Smooth muscle cell (in vitro differentiated cells): Measurements from ENCODE around the gene PCDHGB2. TPM values are rescaled to one million over a fixed set of nuclear protein-coding genes. Genes with fewer than 3 reads are reported as not detected.
"Not testable (repeated sequence)": the region's sequence is repeated elsewhere in the genome, so short reads cannot be mapped to it uniquely, and the experiment has no call there.

ENCODE experiments used
- DNase-seq: peaks from one replicate; lab custom pipeline; 2025; ENCODE audit not compliant: unreplicated experiment; lab: John Stamatoyannopoulos, UW
- H2AFZ ChIP-seq: fragments of 200-600 bp; sonication (generic); 2 replicates; pipeline ENCODE4 v1.6.0; 2016; ENCODE audit warnings: antibody characterized with exemption, low read depth, mild to moderate bottlenecking
- H3F3A ChIP-seq: fragments of 200-600 bp; sonication (generic); 2 replicates; pipeline ENCODE4 v1.6.0; 2017; ENCODE audit warnings: antibody characterized with exemption, low read depth
- H3K27ac ChIP-seq: fragments of 200-600 bp; sonication (generic); 2 replicates; pipeline ENCODE4 v1.5.1; 2016; ENCODE audit warnings: low read depth, mild to moderate bottlenecking
- H3K27me3 ChIP-seq: fragments of 200-600 bp; sonication (generic); 2 replicates; pipeline ENCODE4 v1.6.1; 2016; ENCODE audit warnings: low read depth, mild to moderate bottlenecking
- H3K36me3 ChIP-seq: fragments of 200-600 bp; sonication (generic); 2 replicates; pipeline ENCODE4 v1.5.1; 2016; ENCODE audit warnings: low read depth
- H3K4me1 ChIP-seq: fragments of 200-600 bp; sonication (generic); 2 replicates; pipeline ENCODE4 v1.5.1; 2016; ENCODE audit warnings: low read depth
- H3K4me2 ChIP-seq: fragments of 200-600 bp; sonication (generic); 2 replicates; pipeline ENCODE4 v1.6.0; 2016; ENCODE audit warnings: mild to moderate bottlenecking
- H3K4me3 ChIP-seq: fragments of 200-600 bp; sonication (generic); 2 replicates; pipeline ENCODE4 v1.5.1; 2016; ENCODE audit warnings: mild to moderate bottlenecking
- H3K79me2 ChIP-seq: fragments of 200-600 bp; sonication (generic); 2 replicates; pipeline ENCODE4 v1.6.0; 2016; ENCODE audit warnings: low read depth, mild to moderate bottlenecking
- H3K9ac ChIP-seq: fragments of 200-600 bp; sonication (generic); 2 replicates; pipeline ENCODE4 v1.6.0; 2016; ENCODE audit warnings: low read depth
- H3K9me3 ChIP-seq: fragments of 200-600 bp; sonication (generic); replicated peaks from 2 replicates; pipeline ENCODE4 v1.5.1; 2016; ENCODE audit warnings: low read depth
- H4K20me1 ChIP-seq: fragments of 200-600 bp; sonication (generic); 2 replicates; pipeline ENCODE4 v1.6.0; 2016; ENCODE audit warnings: low read depth
- WGBS: methylation state at CpG from one replicate; pipeline ENCODE4 v1.1.7; 2016; ENCODE audit warnings: low lambda C conversion rate; 5-methylcytosine and 5-hydroxymethylcytosine counted together
- polyA plus RNA-seq: library from polyadenylated mRNA; unstranded; fragments of >200 nt; fragmentation: Nextera tagmentation; extraction: Ambion mirVana; gene quantifications from 2 replicates; pipeline ENCODE4 v1.2.1, GENCODE V29; 2016
- total RNA-seq: library from RNA; depleted of rRNA; stranded (reverse); fragments of >200 nt; gene quantifications from 2 replicates; pipeline ENCODE4 v1.2.3, GENCODE V29; 2014
- TF ChIP-seq, protein P1 (sequence below): fragments of 200-600 bp; sonication (generic); IDR thresholded peaks from 2 replicates; pipeline ENCODE4 v1.5.1; 2017; ENCODE audit warnings: borderline replicate concordance, mild to moderate bottlenecking, antibody characterized with exemption; ENCODE audit not compliant: insufficient read depth, poor library complexity, severe bottlenecking

The PCDHGB2 gene
- total and polyA plus RNA-seq, 2 experiments from 2014 or later = 1.1 TPM; not detected in 1

DNA sequence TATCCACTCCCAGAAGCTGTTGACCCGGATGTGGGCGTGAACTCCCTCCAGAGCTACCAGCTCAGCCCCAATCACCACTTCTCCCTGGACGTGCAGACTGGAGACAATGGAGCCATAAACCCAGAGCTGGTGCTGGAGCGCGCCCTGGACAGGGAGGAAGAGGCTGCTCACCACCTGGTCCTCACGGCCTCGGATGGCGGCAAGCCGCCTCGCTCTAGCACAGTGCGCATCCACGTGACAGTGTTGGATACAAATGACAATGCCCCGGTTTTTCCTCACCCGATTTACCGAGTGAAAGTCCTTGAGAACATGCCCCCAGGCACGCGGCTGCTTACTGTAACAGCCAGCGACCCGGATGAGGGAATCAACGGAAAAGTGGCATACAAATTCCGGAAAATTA, 33.5 kb downstream of the PCDHGB2 start:
- H3K27me3 ChIP-seq = no peaks in the 10 kb centered on the region
- TF ChIP-seq, protein P1, sequence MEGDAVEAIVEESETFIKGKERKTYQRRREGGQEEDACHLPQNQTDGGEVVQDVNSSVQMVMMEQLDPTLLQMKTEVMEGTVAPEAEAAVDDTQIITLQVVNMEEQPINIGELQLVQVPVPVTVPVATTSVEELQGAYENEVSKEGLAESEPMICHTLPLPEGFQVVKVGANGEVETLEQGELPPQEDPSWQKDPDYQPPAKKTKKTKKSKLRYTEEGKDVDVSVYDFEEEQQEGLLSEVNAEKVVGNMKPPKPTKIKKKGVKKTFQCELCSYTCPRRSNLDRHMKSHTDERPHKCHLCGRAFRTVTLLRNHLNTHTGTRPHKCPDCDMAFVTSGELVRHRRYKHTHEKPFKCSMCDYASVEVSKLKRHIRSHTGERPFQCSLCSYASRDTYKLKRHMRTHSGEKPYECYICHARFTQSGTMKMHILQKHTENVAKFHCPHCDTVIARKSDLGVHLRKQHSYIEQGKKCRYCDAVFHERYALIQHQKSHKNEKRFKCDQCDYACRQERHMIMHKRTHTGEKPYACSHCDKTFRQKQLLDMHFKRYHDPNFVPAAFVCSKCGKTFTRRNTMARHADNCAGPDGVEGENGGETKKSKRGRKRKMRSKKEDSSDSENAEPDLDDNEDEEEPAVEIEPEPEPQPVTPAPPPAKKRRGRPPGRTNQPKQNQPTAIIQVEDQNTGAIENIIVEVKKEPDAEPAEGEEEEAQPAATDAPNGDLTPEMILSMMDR = no peak
- 96% methylated on average over 21 of the region's 21 CpGs for WGBS
- peaks cover 52% of the 10 kb centered on the region for H3K9me3 ChIP-seq
- H3K9ac ChIP-seq = no peak overlapping the region
- H3K36me3 ChIP-seq = peaks cover 37% of the 10 kb centered on the region
- no peak overlapping the region for H3K4me2 ChIP-seq
- no peak overlapping the region for H3K4me3 ChIP-seq
- no peak overlapping the region for H3K27ac ChIP-seq
- no peaks in the 10 kb centered on the region for H3K4me1 ChIP-seq
- H2AFZ ChIP-seq = no peak overlapping the region
- no peaks in the 10 kb centered on the region for H3F3A ChIP-seq
- no peaks in the 10 kb centered on the region for H4K20me1 ChIP-seq
- no peak for DNase-seq
- H3K79me2 ChIP-seq = peaks cover 15% of the 10 kb centered on the region

GRCh38 chr5:141394401-141395187, 34.8 kb downstream of the PCDHGB2 start:
- not testable (repeated sequence) for H3K9ac ChIP-seq, H3K4me1 ChIP-seq, H4K20me1 ChIP-seq, H2AFZ ChIP-seq, H3K27me3 ChIP-seq, H3K4me2 ChIP-seq, H3F3A ChIP-seq, H3K27ac ChIP-seq, DNase-seq, H3K4me3 ChIP-seq
- WGBS = 98% methylated on average over 45 of the region's 53 CpGs
- H3K9me3 ChIP-seq = peaks cover 51% of the 10 kb centered on the region
- peaks cover 15% of the 10 kb centered on the region for H3K79me2 ChIP-seq
- peaks cover 37% of the 10 kb centered on the region for H3K36me3 ChIP-seq

DNA sequence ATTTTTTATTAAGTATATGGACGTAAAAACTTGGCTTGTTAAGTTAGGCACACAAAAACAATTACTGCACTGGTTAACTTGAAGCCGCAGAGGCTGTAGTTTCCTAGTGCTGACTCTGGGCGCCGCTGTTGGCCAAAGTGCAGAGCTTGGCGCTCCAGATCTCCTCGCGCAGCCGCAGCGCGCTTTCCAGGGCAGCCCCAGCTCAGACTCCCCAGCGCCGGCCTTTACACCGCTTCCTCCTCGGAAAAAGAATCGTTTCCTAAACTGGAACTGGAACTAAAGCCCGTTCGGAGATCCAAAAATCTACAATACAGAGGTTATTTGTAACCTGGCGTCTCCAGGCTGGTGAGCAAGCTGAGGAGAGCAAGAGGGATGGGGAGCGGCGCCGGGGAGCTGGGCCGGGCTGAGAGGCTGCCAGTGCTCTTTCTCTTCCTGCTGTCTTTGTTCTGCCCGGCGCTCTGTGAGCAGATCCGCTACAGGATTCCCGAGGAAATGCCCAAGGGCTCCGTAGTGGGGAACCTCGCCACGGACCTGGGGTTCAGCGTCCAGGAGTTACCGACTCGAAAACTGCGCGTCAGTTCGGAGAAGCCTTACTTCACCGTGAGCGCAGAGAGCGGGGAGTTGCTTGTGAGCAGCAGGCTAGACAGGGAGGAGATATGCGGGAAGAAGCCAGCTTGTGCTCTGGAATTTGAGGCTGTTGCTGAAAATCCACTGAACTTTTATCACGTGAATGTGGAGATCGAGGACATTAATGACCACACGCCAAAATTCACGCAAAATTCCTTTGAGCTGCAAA, 38.2 kb downstream of the PCDHGB2 start, which contains the start of gene PCDHGB5:
PCDHGB5 (plus strand) TSS at position 192 of the 796 bp plus-strand sequence; CDS start at position 373, 181 bp downstream.
- DNase-seq, H4K20me1 ChIP-seq, H3K4me1 ChIP-seq, H3K79me2 ChIP-seq, H3K36me3 ChIP-seq, H3K4me3 ChIP-seq, H3K27ac ChIP-seq, H3K9ac ChIP-seq, H3K27me3 ChIP-seq, H2AFZ ChIP-seq, H3F3A ChIP-seq, H3K4me2 ChIP-seq: not testable (repeated sequence)
- peaks cover 31% of the 10 kb centered on the region for H3K9me3 ChIP-seq
- 83% methylated on average over 26 of the region's 43 CpGs for WGBS

- H3K4me3 ChIP-seq = no peak overlapping the region
These were observed 38.8 kb downstream of the PCDHGB2 start for GRCh38 chr5:141398608-141399007.

More at GRCh38 chr5:141398608-141399007, 38.8 kb downstream of the PCDHGB2 start:
- 96% methylated on average over 15 of the region's 15 CpGs for WGBS
- Histone ChIP-seq H3K27me3 (no peaks in the 10 kb centered on the region), H3K36me3 (peaks cover 4% of the 10 kb centered on the region), H2AFZ (no peak overlapping the region), H3F3A (no peaks in the 10 kb centered on the region), H3K79me2 (peaks cover 3% of the 10 kb centered on the region), H3K9me3 (peaks cover 25% of the 10 kb centered on the region), H3K27ac (no peak overlapping the region), H3K9ac (no peak overlapping the region), H3K4me1 (no peaks in the 10 kb centered on the region), H3K4me2 (no peak overlapping the region), H4K20me1 (no peaks in the 10 kb centered on the region)
- TF ChIP-seq, protein P1 = no peak
- DNase-seq = no peak
